HG02678 (cell line): ENCODE data around the gene TMEM11.
"Not testable (repeated sequence)": the region's sequence is repeated elsewhere in the genome, so short reads cannot be mapped to it uniquely, and the experiment has no call there.

Source experiments
- ATAC-seq: cut with Tn5 transposase; IDR thresholded peaks from one replicate; pipeline ENCODE4 v1.9.1; 2021; ENCODE audit warnings: mild to moderate bottlenecking, moderate library complexity; ENCODE audit not compliant: unreplicated experiment

TMEM11 gene

DNA sequence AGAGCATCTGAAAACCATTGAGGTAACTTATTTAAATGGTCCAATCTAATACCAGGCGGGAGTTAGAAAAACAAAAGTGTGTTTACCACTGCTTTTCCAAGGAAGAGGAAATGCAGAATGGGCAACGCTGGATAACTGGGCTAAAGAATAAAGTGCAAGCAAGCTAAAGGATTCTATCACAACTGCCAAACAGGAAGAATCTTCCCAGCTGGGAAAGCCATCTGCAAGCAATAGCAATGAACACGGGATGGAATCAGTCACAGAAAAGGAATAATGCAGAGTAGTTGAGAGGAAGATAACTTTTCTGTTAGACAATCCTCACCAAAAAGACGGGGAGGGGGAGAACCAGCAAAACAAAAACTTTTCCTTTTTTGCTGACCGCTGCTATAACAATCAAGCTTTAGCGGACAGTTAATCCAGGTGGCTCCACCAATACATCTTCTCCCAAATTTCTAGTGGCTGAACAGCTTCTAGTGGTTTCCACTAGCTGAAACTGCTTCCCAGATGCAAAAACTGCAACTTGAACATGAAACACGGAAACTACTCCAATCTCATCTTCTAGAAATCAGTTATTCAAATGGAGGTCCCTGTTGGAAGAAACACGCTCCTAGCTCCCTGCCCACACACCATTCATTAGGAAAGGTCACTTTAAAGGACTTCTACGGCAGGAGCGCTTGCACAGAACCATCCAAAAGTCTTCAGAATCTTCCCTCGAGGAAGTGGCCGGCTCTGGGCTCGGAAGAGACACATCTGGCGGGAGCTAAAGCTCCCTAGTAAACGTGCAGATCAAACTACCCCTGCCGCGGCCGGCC lies 929 bp downstream of the TMEM11 start:
- no peak for ATAC-seq

- no peak for ATAC-seq
Observed at GRCh38 chr17:21211825-21212479, 2.0 kb downstream of the TMEM11 start.

DNA sequence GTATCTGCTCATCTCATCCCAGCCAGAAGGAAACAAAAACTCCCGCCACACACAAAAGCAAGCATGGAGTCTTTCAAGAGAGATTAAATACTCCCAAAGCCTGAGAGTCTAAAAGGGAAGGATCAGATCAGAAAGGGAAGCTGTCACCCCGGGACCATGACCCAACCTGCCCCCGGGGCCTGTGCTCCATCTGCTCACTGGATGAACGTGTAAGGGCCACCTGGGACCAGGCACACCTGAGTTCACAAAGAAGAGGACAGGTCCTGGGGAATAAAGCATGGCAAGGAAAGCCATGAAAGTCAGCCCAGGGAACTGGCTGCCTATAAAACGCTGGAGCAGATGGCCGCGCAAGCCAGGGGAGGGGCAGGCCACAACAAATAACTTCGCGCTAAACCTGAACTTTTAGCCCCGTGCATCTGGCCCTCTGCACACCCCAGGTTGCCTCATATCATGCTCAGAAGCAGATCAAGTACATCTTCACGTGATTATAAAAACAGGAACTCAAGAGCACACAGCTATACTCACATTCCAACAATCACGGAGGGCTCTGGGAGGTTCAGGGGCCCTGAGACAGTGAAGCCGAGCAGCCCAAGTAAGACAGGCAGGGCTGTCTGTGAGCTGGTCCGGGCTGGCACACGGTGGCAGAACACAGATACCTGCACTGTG lies 3.4 kb downstream of the TMEM11 start:
- ATAC-seq, result no peak

- no peak for ATAC-seq
Observed at GRCh38 chr17:21209511-21210175, 4.3 kb downstream of the TMEM11 start.

DNA sequence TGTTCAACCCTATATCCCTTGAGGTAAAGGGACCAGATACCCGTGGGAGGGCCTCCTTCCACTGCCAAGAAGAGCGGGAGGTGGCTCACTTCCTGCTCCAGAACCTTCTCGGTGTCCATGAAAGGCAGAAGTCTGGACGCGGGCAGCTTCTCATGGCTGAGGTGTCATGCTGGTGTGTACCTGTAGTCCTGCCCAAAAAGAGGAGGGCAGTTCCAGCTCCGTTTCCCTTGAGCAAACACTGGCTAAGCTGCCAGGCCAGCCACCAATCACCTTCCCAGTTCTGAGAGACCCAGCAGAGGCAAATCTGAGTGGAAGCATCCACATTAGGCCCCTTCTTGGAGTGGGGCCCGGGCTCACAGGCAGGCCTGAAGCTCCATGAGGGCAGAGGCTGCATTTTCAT lies 5.6 kb downstream of the TMEM11 start:
- ATAC-seq, result no peak

- no peak for ATAC-seq
Observed at GRCh38 chr17:21204935-21205334, 9.0 kb downstream of the TMEM11 start.

DNA sequence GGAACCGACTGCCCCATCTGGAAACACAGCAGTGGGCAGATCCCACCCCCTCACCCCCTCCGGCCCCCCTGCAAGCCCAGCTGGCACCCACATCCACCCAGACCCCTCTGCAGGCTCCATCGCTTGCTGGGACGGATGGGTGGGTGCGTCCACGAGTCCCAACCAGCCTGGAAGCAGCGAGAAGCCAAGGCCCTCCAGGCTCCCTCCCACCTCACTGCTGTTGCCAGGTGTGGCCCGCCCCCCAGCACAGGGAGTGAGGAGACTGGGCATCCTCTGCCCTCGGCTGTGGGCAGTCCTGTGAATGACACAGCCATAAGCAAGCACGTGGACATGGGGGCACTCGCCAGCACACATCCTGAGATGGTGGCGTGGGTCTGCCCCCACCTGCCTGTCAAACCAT lies 11.4 kb downstream of the TMEM11 start:
- no peak for ATAC-seq

DNA sequence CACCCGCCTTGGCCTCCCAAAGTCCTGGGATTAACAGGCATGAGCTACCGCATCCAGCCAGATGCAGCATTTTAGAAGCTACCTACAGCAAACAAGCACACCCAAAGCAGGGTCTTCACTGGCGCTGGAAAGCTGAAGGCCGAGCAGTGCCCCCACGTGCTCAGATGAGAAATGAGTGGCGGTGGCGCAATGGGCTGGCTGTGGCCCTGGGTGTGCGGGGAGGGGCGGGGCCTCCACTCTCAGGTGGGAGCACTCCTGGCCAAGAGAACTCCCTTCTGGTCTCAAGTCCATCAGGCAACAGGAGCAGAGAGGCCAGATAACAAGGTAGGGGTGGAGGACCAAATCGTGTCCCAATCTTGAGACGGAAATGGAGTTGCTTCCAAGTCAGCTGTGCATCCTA lies 12.1 kb downstream of the TMEM11 start:
- ATAC-seq, result no peak

DNA sequence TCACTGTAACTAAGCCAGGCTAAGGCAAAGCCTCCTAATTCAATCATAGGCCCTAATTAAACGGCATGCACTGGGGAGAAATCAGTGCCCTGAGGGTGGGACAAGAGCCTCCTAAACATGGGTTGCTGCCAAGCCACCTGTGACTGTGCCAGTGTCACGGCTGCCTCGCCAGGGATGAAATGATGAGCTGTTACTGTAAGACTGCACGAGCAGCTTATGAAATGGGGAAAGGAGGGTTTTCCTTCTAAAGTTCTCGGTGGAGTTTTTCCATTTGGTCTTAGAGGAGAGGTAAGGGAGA lies 12.7 kb downstream of the TMEM11 start:
- ATAC-seq, result no peak

GRCh38 chr17:21200590-21201297 lies 13.2 kb downstream of the TMEM11 start:
- ATAC-seq, result no peak

DNA sequence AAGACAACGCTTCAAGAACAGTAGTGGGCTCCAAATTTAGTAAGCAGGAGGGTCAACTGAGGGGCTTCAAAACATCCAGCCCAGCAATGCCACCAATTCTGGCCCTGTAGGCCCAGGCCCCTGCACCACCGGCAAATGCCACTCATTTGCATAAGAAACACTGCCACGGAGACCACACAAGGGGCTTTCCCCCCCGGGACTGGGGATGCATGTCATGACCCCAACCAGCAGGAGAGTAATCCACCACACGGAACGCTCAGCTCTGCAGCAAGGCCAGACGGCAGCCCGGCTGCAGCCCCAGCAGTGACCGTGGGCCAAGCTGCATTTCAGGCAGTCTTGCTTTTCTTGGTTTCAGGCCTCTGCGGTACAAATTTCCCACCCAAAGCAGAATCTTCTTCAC lies 14.1 kb downstream of the TMEM11 start:
- no peak for ATAC-seq

- ATAC-seq, result no peak
Observed at GRCh38 chr17:21199311-21199710, 14.7 kb downstream of the TMEM11 start.

DNA sequence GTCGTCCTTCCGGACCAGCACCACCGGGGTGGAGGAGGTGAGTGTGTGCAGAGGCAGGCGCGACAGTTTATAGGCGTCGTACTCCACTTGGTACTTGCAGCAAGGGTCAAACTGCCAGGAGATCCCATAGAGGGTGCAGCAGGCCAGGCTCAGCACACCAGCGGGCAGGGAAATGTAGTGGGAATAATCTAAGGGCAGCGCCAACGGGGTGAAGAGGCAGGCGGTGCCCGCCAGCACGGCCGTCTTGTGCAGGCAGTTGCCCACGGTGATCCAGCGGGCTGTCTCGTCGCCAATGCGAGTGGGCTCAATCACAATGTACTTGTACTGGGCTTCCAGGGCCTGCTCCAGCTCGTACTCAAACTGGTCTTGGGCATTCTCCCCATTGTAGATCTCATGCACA lies 15.6 kb downstream of the TMEM11 start:
- no peak for ATAC-seq

DNA sequence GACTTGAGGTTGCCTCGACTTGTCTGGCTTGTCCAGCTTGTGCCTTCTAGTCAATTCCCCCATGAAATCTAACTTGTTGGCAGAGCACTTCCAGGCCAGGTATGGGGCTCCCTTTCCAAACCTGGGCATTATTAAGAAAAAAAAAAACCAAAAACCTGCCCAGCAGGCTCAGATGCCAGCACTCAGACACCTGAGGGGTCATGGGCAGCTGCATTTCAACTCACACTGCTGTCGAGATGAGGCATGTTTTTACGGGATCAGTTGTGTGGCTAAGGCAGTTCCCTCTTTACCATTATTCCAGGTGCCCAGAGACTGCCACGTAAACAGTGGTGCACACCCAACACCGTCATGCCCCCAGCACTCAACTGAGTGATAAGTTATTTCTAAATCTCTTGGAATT lies 17.8 kb downstream of the TMEM11 start:
- ATAC-seq, result no peak

DNA sequence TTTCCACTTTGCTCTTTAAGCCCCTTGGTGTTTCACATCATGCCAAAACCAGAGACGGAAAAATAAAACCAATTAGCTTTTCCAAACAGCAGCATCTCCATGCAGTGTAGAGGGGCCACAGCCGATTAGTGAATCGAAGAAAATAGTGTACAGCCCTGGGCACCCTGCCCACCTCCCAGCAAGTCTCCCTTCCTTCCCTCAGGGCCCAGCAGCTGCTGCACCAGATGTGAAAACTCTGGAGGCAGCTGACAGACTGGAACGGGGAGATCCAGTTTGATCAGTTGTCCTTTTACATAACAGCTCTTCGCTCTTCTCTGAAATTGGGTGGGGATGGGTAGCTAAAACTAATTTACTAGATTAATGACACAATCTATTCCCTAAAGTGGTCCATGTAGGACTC lies 19.3 kb downstream of the TMEM11 start:
- no peak for ATAC-seq

DNA sequence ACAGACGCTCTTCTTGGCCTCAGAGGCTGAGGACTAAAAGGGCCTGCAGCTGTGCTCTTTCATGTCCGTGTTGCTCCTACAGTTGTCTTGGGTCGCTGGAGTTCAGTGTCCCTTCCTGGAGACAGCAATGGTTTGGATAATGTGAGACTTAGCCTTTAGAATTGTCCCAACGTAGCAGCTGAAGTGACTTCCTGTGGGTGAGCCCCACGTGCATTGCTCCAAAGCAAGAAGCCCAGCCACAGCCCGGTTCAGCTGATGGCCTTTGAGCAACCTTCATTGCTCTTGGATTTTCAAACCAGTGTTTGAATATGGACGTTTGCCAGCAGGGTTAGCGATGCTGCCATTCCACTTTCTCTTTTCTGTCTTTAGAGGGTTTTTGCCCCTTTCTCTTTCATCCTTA lies 19.7 kb downstream of the TMEM11 start:
- ATAC-seq, result no peak

DNA sequence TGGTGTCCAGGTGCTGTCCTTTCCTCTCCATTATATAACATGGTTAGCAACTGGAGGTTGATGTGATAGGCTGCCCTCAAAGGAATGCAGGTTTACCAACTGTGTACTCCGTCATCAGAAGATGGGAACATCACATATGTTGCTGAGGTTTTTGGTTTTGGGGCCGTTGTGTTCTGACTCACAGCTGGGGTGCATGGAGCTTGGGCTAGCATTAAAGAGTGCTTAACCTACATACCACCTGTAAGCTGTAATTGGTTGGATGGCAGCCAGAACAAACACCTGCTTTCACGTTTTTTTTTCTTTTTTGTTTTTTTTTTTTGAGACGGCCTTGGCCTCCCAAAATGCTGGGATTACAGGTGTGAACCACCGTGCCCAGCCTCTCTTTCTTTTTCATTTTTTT lies 20.9 kb downstream of the TMEM11 start:
- no peak for ATAC-seq

DNA sequence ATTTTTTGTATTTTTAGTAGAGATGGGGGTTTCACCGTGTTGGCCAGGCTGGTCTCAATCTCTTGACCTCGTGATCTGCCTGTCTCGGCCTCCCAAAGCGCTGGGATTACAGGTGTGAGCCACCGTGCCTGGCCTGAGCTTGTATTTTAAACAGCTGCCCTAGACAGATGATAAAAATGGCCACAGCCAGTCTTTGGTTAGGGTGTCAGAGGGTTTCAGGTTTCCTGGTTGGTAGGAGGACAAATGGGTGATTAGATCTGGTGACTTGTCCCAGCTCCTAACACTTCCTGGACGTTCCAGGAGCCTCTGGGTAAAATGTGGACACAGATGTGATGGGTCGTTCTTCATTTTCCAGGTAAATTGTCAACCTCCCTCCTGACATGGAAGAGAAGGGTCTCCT lies 21.5 kb downstream of the TMEM11 start:
- not testable (repeated sequence) for ATAC-seq

- no peak for ATAC-seq
Observed at GRCh38 chr17:21191698-21192097, 22.3 kb downstream of the TMEM11 start.

DNA sequence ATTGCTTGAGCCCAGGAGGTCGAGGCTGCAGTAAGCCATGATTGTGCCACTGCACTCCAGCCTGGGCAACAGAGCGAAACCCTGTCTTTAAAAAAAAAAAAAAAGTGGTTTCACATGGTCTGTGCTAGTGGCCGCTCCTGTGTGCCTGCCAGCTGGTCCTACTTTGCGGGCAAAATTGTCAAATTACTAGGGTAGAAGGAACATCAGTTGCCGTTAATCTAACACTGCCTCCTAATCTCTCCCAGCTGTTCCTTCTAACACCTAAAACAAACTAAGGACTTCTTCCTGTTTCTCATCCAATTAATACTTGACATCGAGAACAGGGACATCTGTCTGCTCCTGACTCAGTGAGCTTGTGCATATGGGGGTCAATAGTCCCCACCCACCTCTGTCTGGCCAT lies 23.9 kb downstream of the TMEM11 start:
- no peak for ATAC-seq

- ATAC-seq, result no peak
Observed at GRCh38 chr17:21189361-21189760, 24.6 kb downstream of the TMEM11 start.
